Stomach (tissue), 4 donors: Measurements from ENCODE around the gene DCAKD.

Experiments
- EP300 ChIP-seq: sonication (generic); formaldehyde crosslinking; IDR thresholded peaks from one replicate; pipeline ENCODE4 v1.6.1; 2017; ENCODE audit warnings: antibody characterized with exemption
- POLR2A ChIP-seq, 4 donors: fragments of 450-650 bp; IDR thresholded peaks; one replicate each; pipeline ENCODE4 v1.6.1; 2016; ENCODE audit warnings: antibody characterized with exemption in 4 of 4, control low read depth in 2 of 4, mild to moderate bottlenecking in 1 of 4, moderate library complexity in 1 of 4
- TF ChIP-seq, protein P1 (sequence below), 7 experiments: fragments of 450-650 bp in 4 of 7; fragments of 200-600 bp in 3 of 7; sonication (generic) in 3 of 7; IDR thresholded peaks; one replicate each; pipeline ENCODE4 v1.5.1; 2016 to 2019; ENCODE audit warnings: antibody characterized with exemption in 7 of 7, control low read depth in 2 of 7, mild to moderate bottlenecking in 1 of 7

DNA sequence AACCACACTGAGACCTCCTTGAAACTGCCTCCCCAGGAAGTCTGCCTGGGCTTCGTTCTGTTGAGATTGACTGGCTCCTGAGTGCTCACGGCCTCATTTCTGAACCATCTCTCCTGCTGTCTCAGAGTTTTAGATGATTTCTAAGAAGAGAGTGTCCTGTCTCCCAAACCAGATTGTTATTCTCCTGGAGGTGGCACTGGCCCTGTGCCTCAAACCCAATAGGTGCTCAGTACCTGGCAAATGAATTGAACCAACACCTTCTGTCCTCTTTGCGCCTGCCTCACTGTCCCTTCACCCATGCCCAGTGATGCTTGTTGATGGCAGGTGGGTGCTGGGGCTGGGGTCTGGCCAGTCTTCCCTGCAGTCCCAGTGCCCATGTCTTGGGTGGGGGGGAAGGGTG is 47.0 kb downstream of the DCAKD start:
- TF ChIP-seq, protein P1, sequence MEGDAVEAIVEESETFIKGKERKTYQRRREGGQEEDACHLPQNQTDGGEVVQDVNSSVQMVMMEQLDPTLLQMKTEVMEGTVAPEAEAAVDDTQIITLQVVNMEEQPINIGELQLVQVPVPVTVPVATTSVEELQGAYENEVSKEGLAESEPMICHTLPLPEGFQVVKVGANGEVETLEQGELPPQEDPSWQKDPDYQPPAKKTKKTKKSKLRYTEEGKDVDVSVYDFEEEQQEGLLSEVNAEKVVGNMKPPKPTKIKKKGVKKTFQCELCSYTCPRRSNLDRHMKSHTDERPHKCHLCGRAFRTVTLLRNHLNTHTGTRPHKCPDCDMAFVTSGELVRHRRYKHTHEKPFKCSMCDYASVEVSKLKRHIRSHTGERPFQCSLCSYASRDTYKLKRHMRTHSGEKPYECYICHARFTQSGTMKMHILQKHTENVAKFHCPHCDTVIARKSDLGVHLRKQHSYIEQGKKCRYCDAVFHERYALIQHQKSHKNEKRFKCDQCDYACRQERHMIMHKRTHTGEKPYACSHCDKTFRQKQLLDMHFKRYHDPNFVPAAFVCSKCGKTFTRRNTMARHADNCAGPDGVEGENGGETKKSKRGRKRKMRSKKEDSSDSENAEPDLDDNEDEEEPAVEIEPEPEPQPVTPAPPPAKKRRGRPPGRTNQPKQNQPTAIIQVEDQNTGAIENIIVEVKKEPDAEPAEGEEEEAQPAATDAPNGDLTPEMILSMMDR (IDR thresholded peaks at IDR 0.05): no peak
- TF ChIP-seq EP300: no peak
- no peak for TF ChIP-seq POLR2A (IDR thresholded peaks at IDR 0.05)
